ENCODE data around the gene GDNF. TPM values are rescaled to one million over a fixed set of nuclear protein-coding genes. Genes with fewer than 3 reads are reported as not detected.

Gene GDNF
- total RNA-seq, 1 donor from 2014 or later = 0.27 TPM

GRCh38 chr5:37810311-37810710 lies 29.5 kb downstream of the GDNF start:
- no peaks in the 10 kb centered on the region for H3K36me3 ChIP-seq
- no peaks in the 10 kb centered on the region for H3K9me3 ChIP-seq (replicated peaks)
- H3K4me1 ChIP-seq = no peaks in the 10 kb centered on the region
- DNase-seq = no peak
- TF ChIP-seq CTCF (IDR thresholded peaks at IDR 0.05; ENCODE audit: borderline replicate concordance) = no peak
- H3K4me3 ChIP-seq = no peak overlapping the region
- intact Hi-C loops (cut with micrococcal nuclease) = no loop called here
- peaks cover 28% of the 10 kb centered on the region for H3K27me3 ChIP-seq (ENCODE audit: low read depth)
- H3K27ac ChIP-seq (replicated peaks) = no peak overlapping the region

DNA sequence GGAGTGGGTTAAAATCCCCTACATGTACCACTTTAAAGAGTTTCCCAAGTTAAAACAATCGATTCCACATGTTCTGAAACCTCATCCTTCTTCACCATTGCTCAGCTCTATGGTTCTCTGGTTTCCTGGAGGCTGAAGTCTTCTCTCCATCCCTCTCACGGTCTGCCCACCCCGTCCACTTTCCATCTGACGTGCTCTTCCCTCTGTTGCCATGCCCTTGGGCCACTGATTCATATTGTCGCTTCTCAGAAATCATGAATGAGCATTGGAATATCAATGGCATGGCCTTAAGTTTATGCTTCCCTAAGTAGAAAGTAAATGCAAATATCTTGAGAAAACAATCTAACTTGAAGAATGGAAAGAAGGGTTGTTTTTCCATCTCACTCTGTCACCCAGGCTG lies 30.9 kb downstream of the GDNF start:
- H3K27ac ChIP-seq (replicated peaks) = no peak overlapping the region
- peaks cover 35% of the 10 kb centered on the region for H3K27me3 ChIP-seq (ENCODE audit: low read depth)
- no peaks in the 10 kb centered on the region for H3K9me3 ChIP-seq (replicated peaks)
- intact Hi-C loops (cut with micrococcal nuclease) = no loop called here
- H3K36me3 ChIP-seq = no peaks in the 10 kb centered on the region
- H3K4me3 ChIP-seq = no peak overlapping the region
- no peaks in the 10 kb centered on the region for H3K4me1 ChIP-seq
- TF ChIP-seq CTCF (IDR thresholded peaks at IDR 0.05; ENCODE audit: borderline replicate concordance) = no peak
- DNase-seq = no peak

DNA sequence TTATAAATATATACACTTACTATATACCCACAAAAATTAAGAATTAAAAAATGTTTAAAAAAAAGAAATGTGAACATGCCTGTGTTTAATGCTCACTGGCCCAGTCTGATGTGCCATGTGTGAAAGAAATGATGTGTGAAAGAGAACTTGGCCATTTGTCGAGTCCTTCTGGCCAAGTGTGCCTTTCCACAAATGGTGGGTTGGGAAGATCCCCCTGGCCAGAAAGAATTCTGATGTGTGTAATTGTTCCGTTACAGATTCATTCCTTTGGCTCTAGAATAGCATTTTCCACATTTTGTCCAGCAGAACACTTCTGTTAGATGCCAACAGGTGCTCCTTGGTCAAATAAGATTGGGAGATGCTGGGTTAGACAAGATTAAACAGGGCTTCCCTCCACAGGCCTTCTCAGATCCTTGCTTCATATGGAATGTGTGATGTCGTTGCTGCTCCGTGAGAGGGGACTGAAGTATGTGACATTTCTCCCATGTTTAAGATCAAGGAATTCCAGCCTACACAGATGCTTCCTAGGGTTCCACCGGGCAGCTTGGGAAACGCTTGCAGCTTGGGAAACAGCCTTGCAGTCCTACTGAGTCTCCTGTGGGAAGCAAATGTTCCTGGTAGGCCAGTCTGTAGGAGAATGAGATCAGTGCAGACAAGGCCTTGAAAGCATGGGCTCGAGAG lies 32.1 kb downstream of the GDNF start:
- Histone ChIP-seq H3K27me3 (ENCODE audit: low read depth) (peaks cover 31% of the 10 kb centered on the region), H3K9me3 (replicated peaks) (no peaks in the 10 kb centered on the region), H3K36me3 (no peaks in the 10 kb centered on the region), H3K27ac (replicated peaks) (no peak overlapping the region), H3K4me1 (no peaks in the 10 kb centered on the region), H3K4me3 (no peak overlapping the region)
- no peak for DNase-seq
- TF ChIP-seq CTCF (IDR thresholded peaks at IDR 0.05; ENCODE audit: borderline replicate concordance) = no peak
- intact Hi-C loops (cut with micrococcal nuclease) = no loop called here

GRCh38 chr5:37807015-37807414 lies 32.8 kb downstream of the GDNF start:
- H3K36me3 ChIP-seq = no peaks in the 10 kb centered on the region
- H3K4me1 ChIP-seq = no peaks in the 10 kb centered on the region
- no peak for TF ChIP-seq CTCF (IDR thresholded peaks at IDR 0.05; ENCODE audit: borderline replicate concordance)
- no peak overlapping the region for H3K4me3 ChIP-seq
- DNase-seq = no peak
- H3K27me3 ChIP-seq (ENCODE audit: low read depth) = peaks cover 31% of the 10 kb centered on the region
- intact Hi-C loops (cut with micrococcal nuclease) = no loop called here
- no peak overlapping the region for H3K27ac ChIP-seq (replicated peaks)
- H3K9me3 ChIP-seq (replicated peaks) = no peaks in the 10 kb centered on the region

DNA sequence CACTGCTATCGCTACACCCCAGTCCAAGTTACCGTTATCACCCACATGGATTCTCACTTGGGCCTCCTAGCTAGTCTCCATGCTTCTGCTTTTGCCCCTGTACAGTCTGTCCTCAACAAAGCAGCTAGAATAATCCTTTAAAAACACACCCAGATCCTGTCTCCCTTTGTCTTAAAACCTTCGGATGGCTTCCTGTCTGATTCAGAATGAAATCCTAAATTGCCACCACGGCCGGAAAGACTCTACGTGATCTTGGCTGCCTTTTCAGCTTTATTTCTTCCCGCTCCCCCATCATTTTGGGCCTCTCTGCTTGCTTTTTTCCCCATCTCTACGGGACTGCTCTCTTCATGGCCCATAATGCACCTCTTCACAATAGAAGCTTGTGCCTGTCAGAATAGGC lies 33.4 kb downstream of the GDNF start:
- DNase-seq = no peak

More for the DNA sequence above, 33.4 kb downstream of the GDNF start:
- Histone ChIP-seq H3K27ac (replicated peaks) (no peak overlapping the region), H3K36me3 (no peaks in the 10 kb centered on the region), H3K9me3 (replicated peaks) (no peaks in the 10 kb centered on the region), H3K4me3 (no peak overlapping the region), H3K27me3 (ENCODE audit: low read depth) (peaks cover 27% of the 10 kb centered on the region), H3K4me1 (no peaks in the 10 kb centered on the region)
- intact Hi-C loops (cut with micrococcal nuclease) = no loop called here
- TF ChIP-seq CTCF (IDR thresholded peaks at IDR 0.05; ENCODE audit: borderline replicate concordance) = no peak

Data from left ventricle myocardium inferior (tissue), 1 donor.